ENCODE results near the gene MYO18A.
A peak's percentile ranks its signal among the peaks of the same experiment; 100 is the strongest.
"Not testable (repeated sequence)": the region's sequence is repeated elsewhere in the genome, so short reads cannot be mapped to it uniquely, and the experiment has no call there.

The MYO18A gene

GRCh38 chr17:29103341-29103740, 76.9 kb downstream of the MYO18A start:
- no peak for DNase-seq (ENCODE audit: low spot score)

- DNase-seq (ENCODE audit: low spot score): no peak
Measured at GRCh38 chr17:29102741-29103181, 77.4 kb downstream of the MYO18A start.

GRCh38 chr17:29102046-29102445, 78.2 kb downstream of the MYO18A start:
- no peak for DNase-seq (ENCODE audit: low spot score)

GRCh38 chr17:29100296-29100695, 79.9 kb downstream of the MYO18A start:
- DNase-seq (ENCODE audit: low spot score): no peak

DNA sequence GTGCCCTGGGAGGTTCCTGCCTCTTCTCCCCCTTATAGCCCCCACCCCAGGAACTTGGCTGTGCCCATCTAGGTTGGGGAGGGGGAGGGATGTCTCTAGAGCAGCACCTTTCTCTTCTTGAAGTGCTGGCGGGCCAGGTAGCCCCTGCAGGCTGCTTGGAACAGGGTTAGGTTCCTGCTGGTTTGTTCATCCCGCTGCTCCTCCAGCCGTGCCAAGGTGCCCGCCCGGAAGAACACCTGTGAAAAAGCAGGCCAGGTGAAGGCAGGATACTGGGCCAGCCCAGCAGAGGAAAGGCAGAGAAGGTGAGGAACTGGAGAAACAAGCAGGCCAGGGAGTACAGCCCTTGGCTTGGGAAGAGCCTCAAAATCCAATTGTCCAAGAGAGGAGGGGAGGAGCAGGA, 80.7 kb downstream of the MYO18A start:
- DNase-seq (ENCODE audit: low spot score): no peak

GRCh38 chr17:29096094-29096493, 84.1 kb downstream of the MYO18A start:
- DNase-seq (ENCODE audit: low spot score): no peak

DNA sequence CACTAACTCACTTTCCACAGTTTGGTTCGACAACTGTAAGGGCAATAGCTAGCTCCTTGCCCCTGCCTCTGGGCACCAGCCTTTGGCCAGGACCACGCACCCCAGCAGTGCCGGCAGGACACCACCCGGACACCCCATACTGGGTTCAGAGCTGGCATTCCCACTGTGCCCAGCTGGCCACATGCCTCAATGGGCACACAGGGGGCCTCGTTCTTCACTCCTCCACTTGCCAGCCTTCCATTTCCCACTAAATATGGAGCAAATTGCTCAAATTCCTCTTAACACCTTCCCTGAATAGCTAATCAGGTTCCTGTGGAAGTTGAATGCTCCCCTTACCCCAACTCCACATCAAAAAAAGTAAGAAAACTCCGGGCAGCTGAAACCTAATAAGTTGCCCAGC, 84.8 kb downstream of the MYO18A start:
- DNase-seq (ENCODE audit: low spot score): no peak

GRCh38 chr17:29094101-29094708, 86.0 kb downstream of the MYO18A start:
- no peak for DNase-seq (ENCODE audit: low spot score)

DNA sequence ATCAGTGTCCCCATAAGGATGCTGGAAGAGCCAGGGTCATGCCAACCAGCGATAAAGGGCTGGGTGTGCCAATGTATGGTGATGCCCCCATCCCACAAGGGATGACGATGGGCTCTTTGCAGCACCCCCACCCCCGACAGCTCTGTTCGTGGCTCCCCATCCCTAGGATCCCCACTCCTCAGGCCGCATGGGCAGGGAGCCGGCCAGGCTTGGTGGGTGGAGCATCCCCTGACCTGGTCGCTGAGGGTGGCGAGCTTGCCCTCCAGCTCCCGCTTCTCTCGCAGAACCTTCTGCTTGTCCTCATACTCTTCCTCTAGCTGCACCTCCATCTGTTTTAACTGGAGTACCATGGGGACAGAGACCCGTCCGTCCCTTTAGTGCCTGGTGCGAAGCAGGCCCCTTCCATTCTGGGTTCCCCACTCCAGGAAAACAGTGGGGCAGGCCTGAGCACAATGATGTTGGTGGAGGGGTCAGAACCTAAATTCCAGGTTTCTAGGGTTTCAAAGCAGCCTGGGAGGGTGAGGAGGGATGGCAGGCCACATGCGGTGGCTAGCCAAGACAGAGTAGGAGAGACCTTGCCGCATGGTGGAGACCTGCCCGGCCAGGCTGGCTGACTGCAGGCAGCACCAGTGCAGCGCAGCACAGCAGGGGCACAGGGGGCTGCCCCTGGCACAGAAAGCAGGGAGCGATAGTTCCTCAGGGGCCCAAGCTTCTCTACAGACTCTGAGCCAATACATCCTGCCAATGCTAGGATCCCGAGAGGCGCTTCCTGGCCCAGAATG, 86.9 kb downstream of the MYO18A start:
- DNase-seq (ENCODE audit: low spot score): no peak

DNA sequence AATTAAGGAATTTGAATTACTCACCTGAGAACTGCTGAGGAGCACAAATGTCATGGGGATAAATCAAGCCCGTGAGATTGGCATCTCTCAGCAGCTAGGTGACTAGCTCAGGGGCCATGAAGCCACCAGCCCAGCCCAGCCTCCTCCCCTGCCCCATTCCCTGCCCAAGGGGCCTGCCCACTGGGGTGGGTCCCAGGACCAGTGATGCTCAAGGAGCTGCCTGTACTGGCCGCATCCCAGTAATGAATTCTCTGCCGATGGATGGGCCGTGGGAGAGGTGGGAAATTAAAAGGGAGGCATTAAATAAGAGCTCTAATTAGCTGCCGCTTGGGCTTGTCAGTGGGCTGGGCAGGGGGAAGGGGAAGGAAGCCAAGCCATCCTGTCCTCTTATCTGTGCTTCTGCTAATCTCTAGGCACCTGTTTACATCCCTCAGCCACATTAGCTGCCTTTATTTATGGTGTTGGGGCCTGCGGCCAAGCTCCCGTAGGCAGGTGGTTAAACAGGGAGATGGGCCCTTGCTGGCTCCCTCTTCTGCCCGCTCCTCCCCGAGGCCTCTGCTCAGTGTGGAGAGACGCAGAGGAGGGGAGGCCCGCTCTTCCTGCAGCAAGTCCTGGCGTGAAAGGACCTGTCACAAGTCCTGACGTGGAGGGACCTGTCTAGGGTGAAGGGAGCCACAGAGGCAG, 88.5 kb downstream of the MYO18A start:
- no peak for DNase-seq (ENCODE audit: low spot score)

GRCh38 chr17:29090750-29091605, 89.2 kb downstream of the MYO18A start:
- DNase-seq (ENCODE audit: low spot score): no peak

GRCh38 chr17:29090108-29090507, 90.1 kb downstream of the MYO18A start:
- DNase-seq (ENCODE audit: low spot score): no peak

GRCh38 chr17:29089601-29090044, 90.6 kb downstream of the MYO18A start:
- no peak for DNase-seq (ENCODE audit: low spot score)

DNA sequence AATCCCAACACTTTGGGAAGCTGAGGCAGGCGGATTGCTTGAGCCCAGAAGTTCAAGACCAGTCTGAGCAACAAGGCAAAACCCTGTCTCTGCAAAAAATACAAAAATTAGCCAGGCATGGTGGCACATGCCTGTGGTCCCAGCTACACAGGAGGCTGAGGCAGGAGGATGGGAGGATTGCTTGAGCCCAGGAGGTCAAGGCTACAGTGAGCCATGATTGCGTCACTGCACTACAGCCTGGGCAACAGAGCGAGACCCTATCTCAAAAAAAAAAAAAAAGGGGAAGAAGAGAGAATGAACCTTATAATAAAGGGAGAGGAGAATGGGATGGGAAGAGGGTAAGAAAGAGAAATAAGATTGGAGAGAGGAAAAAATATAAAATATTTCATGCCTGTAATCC, 91.4 kb downstream of the MYO18A start:
- not testable (repeated sequence) for DNase-seq (ENCODE audit: low spot score)

DNA sequence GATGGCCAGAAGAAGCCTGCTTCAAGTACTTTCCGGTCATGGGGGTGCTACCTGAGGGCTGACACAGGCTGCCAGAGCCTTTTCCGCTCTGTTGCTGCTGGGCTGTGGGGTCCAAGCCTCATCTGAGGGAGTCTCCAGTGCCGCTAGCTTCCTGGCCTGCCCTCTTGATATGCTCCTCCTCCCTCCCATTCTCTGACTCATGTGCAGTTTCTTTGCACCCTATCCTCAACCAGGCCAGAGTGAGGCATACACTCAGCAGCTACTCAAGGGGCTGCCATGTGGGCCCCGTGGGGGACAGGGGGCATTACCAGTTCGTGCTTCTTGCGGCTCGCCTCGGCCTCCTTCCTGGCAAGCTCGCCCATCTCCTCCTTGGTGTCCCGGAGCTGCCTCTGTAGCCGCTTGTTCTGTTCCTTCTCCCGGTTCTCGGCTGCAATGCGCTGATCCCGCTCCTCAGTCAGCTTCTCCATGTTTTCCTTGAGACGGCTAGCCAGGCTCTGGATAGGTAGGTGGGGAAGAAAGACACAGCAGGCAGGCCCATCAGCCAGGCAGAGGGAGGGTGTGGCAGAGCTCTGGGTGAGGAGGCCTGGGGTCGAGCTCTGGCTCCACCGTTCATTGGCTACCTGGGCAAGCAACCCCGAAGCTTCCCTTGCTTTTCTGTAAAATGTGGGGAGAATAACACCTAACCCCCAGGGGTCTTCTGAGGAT, 93.4 kb downstream of the MYO18A start:
- DNase-seq (ENCODE audit: low spot score): peak; percentile 72

- no peak for DNase-seq (ENCODE audit: low spot score)
Measured at GRCh38 chr17:29085223-29085622, 95.0 kb downstream of the MYO18A start.

- DNase-seq (ENCODE audit: low spot score): peak; percentile 67
Measured at GRCh38 chr17:29084541-29085146, 95.6 kb downstream of the MYO18A start.

GRCh38 chr17:29080965-29081364, 99.2 kb downstream of the MYO18A start:
- no peak for DNase-seq (ENCODE audit: low spot score)

GRCh38 chr17:29080323-29080722, 99.9 kb downstream of the MYO18A start:
- DNase-seq (ENCODE audit: low spot score): no peak

DNA sequence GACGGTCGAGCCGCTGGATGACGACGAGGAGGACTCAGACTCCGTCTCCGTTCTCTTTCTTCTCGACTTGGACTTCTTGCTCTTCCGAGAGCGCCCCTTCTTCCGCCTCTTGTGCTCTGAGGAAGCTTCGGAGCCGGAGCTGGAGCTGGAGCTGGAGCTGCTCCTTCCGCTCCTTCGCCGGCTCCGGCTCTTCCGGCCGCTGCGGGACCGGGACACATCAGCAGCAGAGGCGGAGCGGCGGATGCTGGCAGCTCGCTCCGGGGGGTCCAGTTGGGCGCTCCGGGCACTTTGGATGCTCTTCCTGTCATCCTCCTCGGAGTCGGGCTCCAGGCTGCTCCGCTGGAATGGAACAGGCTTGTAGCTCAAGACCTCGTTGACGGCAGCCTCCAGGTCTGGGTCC, 100.3 kb downstream of the MYO18A start:
- no peak for DNase-seq (ENCODE audit: low spot score)

DNA sequence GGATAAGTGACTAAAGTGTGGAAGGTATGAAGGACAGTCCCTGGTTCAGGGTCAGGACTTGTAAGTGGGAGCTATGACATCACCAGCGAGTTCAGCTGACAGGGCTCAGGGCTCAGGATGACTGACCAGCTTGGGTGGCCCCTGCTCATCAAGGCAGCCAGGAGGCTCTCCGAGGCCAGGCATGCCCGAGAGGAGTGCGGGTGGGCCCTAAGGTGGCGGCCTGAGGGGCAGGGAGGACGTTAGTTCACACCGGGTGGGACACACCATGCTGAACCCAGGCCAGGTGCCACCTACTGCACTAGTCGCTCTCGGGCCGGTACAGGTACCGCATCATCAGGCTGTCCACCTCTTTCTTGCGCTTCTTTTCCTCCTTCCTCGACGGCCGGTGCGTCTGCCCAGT, 100.8 kb downstream of the MYO18A start:
- no peak for DNase-seq (ENCODE audit: low spot score)

Measured in iPS-NIHi11 (cell line).